HepG2 (cell line): ENCODE results near the gene PGAP3. TPM values are rescaled to one million over a fixed set of nuclear protein-coding genes. Genes with fewer than 3 reads are reported as not detected.

Experiments used
- ATAC-seq: fragments of 200-7000 bp; cut with Tn5 transposase; 3 replicates; pipeline ENCODE4 v1.9.1; 2020; ENCODE audit warnings: mild to moderate bottlenecking, moderate library complexity
- BruUV-seq: library from RNA; stranded (reverse); fragments of 400-500 nt; replicated peaks from 2 replicates; lab custom pipeline; 2021; lab: Mats Ljungman, UMichigan
- CTCF ChIA-PET: fragments of 300-600 bp; formaldehyde crosslinking; extraction: SDS; loops from one replicate; lab custom pipeline; 2021; ENCODE audit warnings: low total read pairs, inconsistent platforms, low intra/inter-chr PET ratio; lab: Yijun Ruan, JAX
- POLR2A ChIA-PET: fragments of 350-600 bp; sonication (Branson Sonifier 250); formaldehyde crosslinking; loops from one replicate; lab custom pipeline; 2020; ENCODE audit warnings: antibody characterized with exemption, inconsistent platforms; lab: Yijun Ruan, JAX
- DNase-seq: peaks from one replicate; pipeline ENCODE4 v3.0.0-alpha.2; 2015; ENCODE audit warnings: low spot score
- FAIRE-seq: peaks from 3 replicates; lab custom pipeline; 2011; peaks lifted over from hg19 to GRCh38; lab: Jason Lieb, UNC
- H2AFZ ChIP-seq: one replicate; pipeline ENCODE4 v1.6.1; 2011; ENCODE audit warnings: low read length, inconsistent platforms
- H3K27ac ChIP-seq: fragments of 300-600 bp; 3 replicates; pipeline ENCODE4 v1.8.0; 2011; ENCODE audit warnings: mixed run types, mild to moderate bottlenecking, mixed read lengths, low read length, inconsistent platforms; ENCODE audit not compliant: insufficient read depth; ENCODE audit errors: extremely low read length
- H3K27me3 ChIP-seq, 2 experiments: fragments of 200-600 bp in 1 of 2; 2 replicates in 1 of 2; 3 replicates in 1 of 2; pipeline versions ENCODE4 v1.6.0 to v1.8.0; 2011; ENCODE audit warnings: low read length in 2 of 2, mild to moderate bottlenecking in 2 of 2, moderate library complexity in 2 of 2, inconsistent platforms in 1 of 2; ENCODE audit not compliant: insufficient read depth in 2 of 2, control insufficient read depth in 1 of 2
- H3K36me3 ChIP-seq, 2 experiments: fragments of 200-600 bp in 1 of 2; replicated peaks in 1 of 2; 2 replicates in 1 of 2; 3 replicates in 1 of 2; pipeline versions ENCODE4 v1.5.1 to v1.8.0; 2011; ENCODE audit warnings: low read length in 2 of 2, inconsistent platforms in 1 of 2; ENCODE audit not compliant: insufficient read depth in 2 of 2, control insufficient read depth in 1 of 2
- H3K4me1 ChIP-seq: 2 replicates; pipeline ENCODE4 v1.5.1; 2012; ENCODE audit warnings: low read length, inconsistent platforms; ENCODE audit not compliant: insufficient read depth
- H3K4me2 ChIP-seq: 2 replicates; pipeline ENCODE4 v1.6.0; 2011; ENCODE audit warnings: low read depth, low read length, inconsistent platforms
- H3K4me3 ChIP-seq, 3 experiments: fragments of 200-600 bp in 1 of 3; sonication (generic), shearing (Covaris generic) in 1 of 3; replicated peaks in 1 of 3; 2 replicates each; pipeline ENCODE4 v1.5.1; 2011 to 2016; ENCODE audit warnings: low read length in 3 of 3, inconsistent platforms in 2 of 3, low read depth in 2 of 3, mild to moderate bottlenecking in 2 of 3, control low read depth in 1 of 3, mixed read lengths in 1 of 3; ENCODE audit not compliant: insufficient read depth in 1 of 3
- H3K79me2 ChIP-seq: one replicate; pipeline ENCODE4 v1.6.1; 2011; ENCODE audit warnings: low read length, inconsistent platforms; ENCODE audit not compliant: insufficient read depth
- H3K9ac ChIP-seq: 2 replicates; pipeline ENCODE4 v1.6.0; 2011; ENCODE audit warnings: mild to moderate bottlenecking, low read depth, low read length, inconsistent platforms; ENCODE audit not compliant: insufficient read depth
- H3K9me3 ChIP-seq: 2 replicates; pipeline ENCODE4 v1.5.1; 2012; ENCODE audit warnings: mild to moderate bottlenecking, low read length
- H4K20me1 ChIP-seq: 2 replicates; pipeline ENCODE4 v1.6.0; 2011; ENCODE audit warnings: inconsistent platforms, mild to moderate bottlenecking, low read length, moderate library complexity; ENCODE audit not compliant: insufficient read depth
- ARNT ChIP-seq: fragments of 450-650 bp; IDR thresholded peaks from 2 replicates; pipeline ENCODE4 v1.6.1; 2017
- CAMTA2 ChIP-seq: sonication (generic); formaldehyde crosslinking; IDR thresholded peaks from 2 replicates; pipeline ENCODE4 v1.4.0; 2020; ENCODE audit warnings: mild to moderate bottlenecking, missing genetic modification reagents, borderline replicate concordance
- EED ChIP-seq: sonication (generic); formaldehyde crosslinking; IDR thresholded peaks from 2 replicates; pipeline ENCODE4 v1.5.0; 2020; ENCODE audit warnings: mild to moderate bottlenecking, missing genetic modification reagents
- MZF1 ChIP-seq: sonication (generic); formaldehyde crosslinking; IDR thresholded peaks from 2 replicates; pipeline ENCODE4 v1.8.1; 2023; ENCODE audit warnings: mild to moderate bottlenecking, missing genetic modification reagents, borderline replicate concordance
- NFYB ChIP-seq: sonication (generic); formaldehyde crosslinking; IDR thresholded peaks from 2 replicates; pipeline ENCODE4 v1.4.0; 2020; ENCODE audit warnings: missing genetic modification reagents
- PPARG ChIP-seq: conservative IDR thresholded peaks from 2 replicates; pipeline ENCODE4 v1.6.1; 2016; ENCODE audit warnings: missing biosample characterization, missing genetic modification reagents
- REL ChIP-seq: sonication (generic); formaldehyde crosslinking; conservative IDR thresholded peaks from 2 replicates; pipeline ENCODE4 v1.8.0; 2022; ENCODE audit warnings: mild to moderate bottlenecking, missing genetic modification reagents, moderate library complexity
- SNAI1 ChIP-seq: sonication (generic); formaldehyde crosslinking; IDR thresholded peaks from 2 replicates; pipeline ENCODE4 v1.5.0; 2020; ENCODE audit warnings: mild to moderate bottlenecking, missing genetic modification reagents, borderline replicate concordance
- ZNF225 ChIP-seq: sonication (generic); formaldehyde crosslinking; IDR thresholded peaks from 2 replicates; pipeline ENCODE4 v1.4.0; 2020; ENCODE audit warnings: mild to moderate bottlenecking, missing genetic modification reagents
- ZNF230 ChIP-seq: sonication (generic); formaldehyde crosslinking; IDR thresholded peaks from 2 replicates; pipeline ENCODE4 v1.4.0; 2020; ENCODE audit warnings: mild to moderate bottlenecking, missing genetic modification reagents
- ZNF451 ChIP-seq: sonication (generic); formaldehyde crosslinking; IDR thresholded peaks from 2 replicates; pipeline ENCODE4 v1.5.0; 2020; ENCODE audit warnings: mild to moderate bottlenecking, missing genetic modification reagents
- ZNF496 ChIP-seq: sonication (generic); formaldehyde crosslinking; IDR thresholded peaks from 2 replicates; pipeline ENCODE4 v1.8.1; 2023; ENCODE audit warnings: mild to moderate bottlenecking, moderate library complexity, missing genetic modification reagents; ENCODE audit not compliant: insufficient replicate concordance
- ZNF543 ChIP-seq: sonication (generic); formaldehyde crosslinking; IDR thresholded peaks from 2 replicates; pipeline ENCODE4 v1.4.0; 2020; ENCODE audit warnings: mild to moderate bottlenecking, missing genetic modification reagents
- ZNF546 ChIP-seq: sonication (generic); formaldehyde crosslinking; conservative IDR thresholded peaks from 2 replicates; pipeline ENCODE4 v1.8.1; 2023; ENCODE audit warnings: mild to moderate bottlenecking, missing genetic modification reagents
- ZNF549 ChIP-seq: sonication (generic); formaldehyde crosslinking; IDR thresholded peaks from 2 replicates; pipeline ENCODE4 v1.5.0; 2020; ENCODE audit warnings: missing genetic modification reagents
- ZNF674 ChIP-seq: sonication (generic); formaldehyde crosslinking; IDR thresholded peaks from 2 replicates; pipeline ENCODE4 v1.5.0; 2020; ENCODE audit warnings: low read depth, mild to moderate bottlenecking, missing genetic modification reagents
- ZNF713 ChIP-seq: sonication (generic); formaldehyde crosslinking; IDR thresholded peaks from 2 replicates; pipeline ENCODE4 v1.4.0; 2020; ENCODE audit warnings: mild to moderate bottlenecking, missing genetic modification reagents
- ZNF788 ChIP-seq: sonication (generic); formaldehyde crosslinking; IDR thresholded peaks from 2 replicates; pipeline ENCODE4 v1.5.0; 2020; ENCODE audit warnings: mild to moderate bottlenecking, missing genetic modification reagents, borderline replicate concordance
- ZSCAN22 ChIP-seq: sonication (generic); formaldehyde crosslinking; IDR thresholded peaks from 2 replicates; pipeline ENCODE4 v1.4.0; 2020; ENCODE audit warnings: mild to moderate bottlenecking, missing genetic modification reagents
- WGBS: methylation state at CpG from one replicate; pipeline ENCODE4 v1.1.6; 2017; ENCODE audit warnings: low lambda C conversion rate; 5-methylcytosine and 5-hydroxymethylcytosine counted together
- in situ Hi-C: cut with HindIII; loops from 2 replicates; pipeline ENCODE4 v1.10.0; 2017; ENCODE audit warnings: low pct_unique_long_range_greater_than_20kb; ENCODE audit not compliant: extremely low pct_ligation_motif_present
- intact Hi-C: fragments of 100-400 bp; cut with micrococcal nuclease; formaldehyde crosslinking; loops from one replicate; pipeline ENCODE4 v1.10.0; 2022; ENCODE audit not compliant: unreplicated experiment
- polyA plus RNA-seq, 8 experiments: library from polyadenylated mRNA; depleted of rRNA in 3 of 8; stranded (reverse) in 7 of 8; unstranded in 1 of 8; fragments of >200 nt; fragmentation: Illumina TruSeq in 4 of 8; extraction: Trizol in 4 of 8; gene quantifications; 2 replicates each; pipeline versions ENCODE4 v1.2.1 to v1.2.3, GENCODE V29; 2011 to 2016; ENCODE audit warnings: low read depth in 4 of 8, missing spikeins in 1 of 8, mixed read lengths in 1 of 8; ENCODE audit not compliant: insufficient read depth in 1 of 8
- total RNA-seq, 5 experiments: library from RNA; depleted of rRNA; stranded (reverse); fragments of >200 nt; fragmentation: Illumina TruSeq; extraction: Trizol; gene quantifications; 2 replicates each; pipeline ENCODE4 v1.2.3, GENCODE V29; 2016; ENCODE audit warnings: low read depth in 1 of 5
- TF ChIP-seq, protein P1 (sequence below): sonication (generic); formaldehyde crosslinking; IDR thresholded peaks from 2 replicates; pipeline ENCODE4 v1.4.0; 2020; ENCODE audit warnings: mild to moderate bottlenecking, missing genetic modification reagents, borderline replicate concordance

PGAP3 gene
- total and polyA plus RNA-seq, 2 of the 13 experiments (the other 11 are each of a cell fraction or from before 2014, with no cell fraction given) = 11.9 to 14.6 TPM

DNA sequence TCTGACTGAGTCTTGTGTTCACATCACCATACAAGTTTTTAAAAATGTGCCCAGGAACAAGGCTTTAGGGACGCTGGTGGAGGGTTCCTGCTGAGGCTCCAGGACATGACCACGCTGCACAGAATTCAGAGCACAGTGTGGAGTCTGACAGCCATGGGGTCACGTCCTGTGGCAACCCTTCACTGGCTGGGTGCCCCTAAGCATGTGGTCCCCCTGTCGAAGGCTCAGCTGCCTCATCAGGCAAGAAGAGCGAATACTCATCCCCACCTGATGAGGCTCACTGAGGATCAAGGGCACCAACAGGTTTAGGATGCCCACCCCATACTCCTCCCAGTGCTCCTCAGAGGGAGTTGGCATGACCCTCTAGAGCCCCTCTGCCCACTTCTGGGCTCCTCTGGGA is 13.7 kb downstream of the PGAP3 start:
- Histone ChIP-seq H3K27ac (peak overlapping the region; percentile 62), H4K20me1 (no peaks in the 10 kb centered on the region), H3K27me3 (peaks cover 6 to 24% of the 10 kb centered on the region in 2 experiments; a peak in 4 of 5 replicates), H3K9ac (peak overlapping the region; percentile 19; the same call in 1 of the 2 replicates), H2AFZ (no peak overlapping the region), H3K9me3 (no peaks in the 10 kb centered on the region), H3K4me2 (peak overlapping the region; percentile 55), H3K4me1 (peaks cover 86% of the 10 kb centered on the region), H3K4me3 (no peak overlapping the region), H3K79me2 (no peaks in the 10 kb centered on the region), H3K36me3 (no peaks in the 10 kb centered on the region)
- WGBS = 72% methylated on average over 3 of the region's 5 CpGs
- intact Hi-C loops = loop anchor here (5.0 kb wide), 1 partner anchor 78 kb away; no protein-coding TSS in a partner anchor
- no peak for ATAC-seq
- no peak for DNase-seq
- POLR2A ChIA-PET = interaction anchor here (0.6 to 9.4 kb wide), 13 partner anchors 8 to 77 kb away, joined by 3 to 96 read pairs (median 5); partner anchors contain the start of genes ERBB2, GRB7, MIEN1 and PGAP3
- CTCF ChIA-PET = interaction anchor here (8.5 kb wide), 1 partner anchor 53 kb away, joined by 136 read pairs; no protein-coding TSS in a partner anchor
- in situ Hi-C loops = loop anchor here (5.0 kb wide), 2 partner anchors 52 to 78 kb away; no protein-coding TSS in a partner anchor
- FAIRE-seq = no peak
- no TSS peak for BruUV-seq
- TF ChIP-seq MZF1 (CRISPR knock-in tag) (0 out of 2 replicates have a peak, but pooled peaks have one; percentile 30), ZNF713 (0 out of 2 replicates have a peak, but pooled peaks have one; percentile 53), ZNF225 (CRISPR knock-in tag) (0 out of 2 replicates have a peak, but pooled peaks have one; percentile 22), ZNF788 (CRISPR knock-in tag) (0 out of 2 replicates have a peak, but pooled peaks have one; percentile 2), ZNF496 (CRISPR knock-in tag) (no peak), EED (0 out of 2 replicates have a peak, but pooled peaks have one; percentile 28), REL (CRISPR knock-in tag) (no peak), SNAI1 (no peak), ZNF674 (CRISPR knock-in tag) (peak; percentile 46; the same call in 1 of the 2 replicates), ARNT (no peak), ZNF230 (CRISPR knock-in tag) (no peak), ZNF543 (CRISPR knock-in tag) (peak; percentile 9; the same call in 1 of the 2 replicates), ZNF451 (no peak), ZSCAN22 (CRISPR knock-in tag) (no peak), PPARG (no peak), ZNF546 (CRISPR knock-in tag) (no peak), NFYB (no peak), CAMTA2 (CRISPR knock-in tag) (0 out of 2 replicates have a peak, but pooled peaks have one; percentile 19), ZNF549 (CRISPR knock-in tag) (no peak)
- TF ChIP-seq, protein P1, sequence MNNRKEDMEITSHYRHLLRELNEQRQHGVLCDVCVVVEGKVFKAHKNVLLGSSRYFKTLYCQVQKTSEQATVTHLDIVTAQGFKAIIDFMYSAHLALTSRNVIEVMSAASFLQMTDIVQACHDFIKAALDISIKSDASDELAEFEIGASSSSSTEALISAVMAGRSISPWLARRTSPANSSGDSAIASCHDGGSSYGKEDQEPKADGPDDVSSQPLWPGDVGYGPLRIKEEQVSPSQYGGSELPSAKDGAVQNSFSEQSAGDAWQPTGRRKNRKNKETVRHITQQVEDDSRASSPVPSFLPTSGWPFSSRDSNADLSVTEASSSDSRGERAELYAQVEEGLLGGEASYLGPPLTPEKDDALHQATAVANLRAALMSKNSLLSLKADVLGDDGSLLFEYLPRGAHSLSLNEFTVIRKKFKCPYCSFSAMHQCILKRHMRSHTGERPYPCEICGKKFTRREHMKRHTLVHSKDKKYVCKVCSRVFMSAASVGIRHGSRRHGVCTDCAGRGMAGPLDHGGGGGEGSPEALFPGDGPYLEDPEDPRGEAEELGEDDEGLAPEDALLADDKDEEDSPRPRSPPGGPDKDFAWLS (CRISPR knock-in tag) = no peak
